ENCODE results near the gene TOMM7. TPM values are rescaled to one million over a fixed set of nuclear protein-coding genes. Genes with fewer than 3 reads are reported as not detected.

TOMM7 gene
- total RNA-seq, 1 donor from 2014 or later, result 414 TPM

GRCh38 chr7:22831602-22832305 is 9.1 kb upstream of the TOMM7 start:
- H3K9me3 ChIP-seq (ENCODE audit: control insufficient read depth in 3 of 3, low read length in 3 of 3), result no peaks in the 10 kb centered on the region
- H3K4me3 ChIP-seq (ENCODE audit: low read length in 3 of 3), result no peak overlapping the region
- no peak overlapping the region for H3K9ac ChIP-seq (ENCODE audit: low read depth in 1 of 3, low read length in 3 of 3)
- H3K4me1 ChIP-seq (ENCODE audit: control insufficient read depth in 3 of 3, insufficient read depth in 3 of 3, low read length in 3 of 3), result peaks cover 0 to 4% (median 0%) of the 10 kb centered on the region in 3 donors
- H3K36me3 ChIP-seq (ENCODE audit: control insufficient read depth in 3 of 3, insufficient read depth in 3 of 3, low read length in 3 of 3), result no peaks in the 10 kb centered on the region
- peaks cover 0 to 2% (median 0%) of the 10 kb centered on the region in 3 donors for H3K27me3 ChIP-seq (ENCODE audit: control insufficient read depth in 3 of 3, insufficient read depth in 3 of 3, low read length in 3 of 3)
- no peak overlapping the region for H3K27ac ChIP-seq (ENCODE audit: low read depth, low read length)

- peaks cover 0 to 4% (median 0%) of the 10 kb centered on the region in 3 donors for H3K27me3 ChIP-seq (ENCODE audit: control insufficient read depth in 3 of 3, insufficient read depth in 3 of 3, low read length in 3 of 3)
- no peak overlapping the region for H3K4me3 ChIP-seq (ENCODE audit: low read length in 3 of 3)
- no peak overlapping the region for H3K9ac ChIP-seq (ENCODE audit: low read depth in 1 of 3, low read length in 3 of 3)
- no peaks in the 10 kb centered on the region for H3K9me3 ChIP-seq (ENCODE audit: control insufficient read depth in 3 of 3, low read length in 3 of 3)
- H3K4me1 ChIP-seq (ENCODE audit: control insufficient read depth in 3 of 3, insufficient read depth in 3 of 3, low read length in 3 of 3), result peaks cover 0 to 6% (median 4%) of the 10 kb centered on the region in 3 donors
- no peaks in the 10 kb centered on the region for H3K36me3 ChIP-seq (ENCODE audit: control insufficient read depth in 3 of 3, insufficient read depth in 3 of 3, low read length in 3 of 3)
- H3K27ac ChIP-seq (ENCODE audit: low read depth, low read length), result no peak overlapping the region
These were observed 4.9 kb upstream of the TOMM7 start for GRCh38 chr7:22827563-22827962.

- Histone ChIP-seq H3K9ac (ENCODE audit: low read depth in 1 of 3, low read length in 3 of 3) (no peak overlapping the region), H3K4me3 (ENCODE audit: low read length in 3 of 3) (no peak overlapping the region), H3K27me3 (ENCODE audit: control insufficient read depth in 3 of 3, insufficient read depth in 3 of 3, low read length in 3 of 3) (peaks cover 0 to 4% (median 0%) of the 10 kb centered on the region in 3 donors), H3K27ac (ENCODE audit: low read depth, low read length) (no peak overlapping the region), H3K4me1 (ENCODE audit: control insufficient read depth in 3 of 3, insufficient read depth in 3 of 3, low read length in 3 of 3) (peaks cover 6 to 13% (median 7%) of the 10 kb centered on the region in 3 donors), H3K9me3 (ENCODE audit: control insufficient read depth in 3 of 3, low read length in 3 of 3) (no peaks in the 10 kb centered on the region), H3K36me3 (ENCODE audit: control insufficient read depth in 3 of 3, insufficient read depth in 3 of 3, low read length in 3 of 3) (no peaks in the 10 kb centered on the region)
These were observed 3.9 kb upstream of the TOMM7 start for GRCh38 chr7:22826593-22826992.

GRCh38 chr7:22824760-22825159 is 2.1 kb upstream of the TOMM7 start:
- H3K9me3 ChIP-seq (ENCODE audit: control insufficient read depth in 3 of 3, low read length in 3 of 3), result no peaks in the 10 kb centered on the region
- H3K4me1 ChIP-seq (ENCODE audit: control insufficient read depth in 3 of 3, insufficient read depth in 3 of 3, low read length in 3 of 3), result peaks cover 14 to 23% (median 16%) of the 10 kb centered on the region in 3 donors
- H3K36me3 ChIP-seq (ENCODE audit: control insufficient read depth in 3 of 3, insufficient read depth in 3 of 3, low read length in 3 of 3), result no peaks in the 10 kb centered on the region
- H3K27ac ChIP-seq (ENCODE audit: low read depth, low read length), result no peak overlapping the region
- H3K9ac ChIP-seq (ENCODE audit: low read depth in 1 of 3, low read length in 3 of 3), result no peak overlapping the region
- H3K4me3 ChIP-seq (ENCODE audit: low read length in 3 of 3), result no peak overlapping the region
- peaks cover 0 to 4% (median 0%) of the 10 kb centered on the region in 3 donors for H3K27me3 ChIP-seq (ENCODE audit: control insufficient read depth in 3 of 3, insufficient read depth in 3 of 3, low read length in 3 of 3)

- Histone ChIP-seq H3K9me3 (ENCODE audit: control insufficient read depth in 3 of 3, low read length in 3 of 3) (no peaks in the 10 kb centered on the region), H3K36me3 (ENCODE audit: control insufficient read depth in 3 of 3, insufficient read depth in 3 of 3, low read length in 3 of 3) (no peaks in the 10 kb centered on the region), H3K27ac (ENCODE audit: low read depth, low read length) (peak overlapping the region; percentile 91), H3K4me3 (ENCODE audit: low read length in 3 of 3) (peak overlapping the region; percentile 96 to 99 (median 97)), H3K4me1 (ENCODE audit: control insufficient read depth in 3 of 3, insufficient read depth in 3 of 3, low read length in 3 of 3) (peaks cover 15 to 28% (median 17%) of the 10 kb centered on the region in 3 donors), H3K9ac (ENCODE audit: low read depth in 1 of 3, low read length in 3 of 3) (peak overlapping the region; percentile 97 to 99 (median 99)), H3K27me3 (ENCODE audit: control insufficient read depth in 3 of 3, insufficient read depth in 3 of 3, low read length in 3 of 3) (peaks cover 0 to 4% (median 0%) of the 10 kb centered on the region in 3 donors)
These were observed 471 bp upstream of the TOMM7 start for GRCh38 chr7:22823142-22823497.

- Histone ChIP-seq H3K9ac (ENCODE audit: low read depth in 1 of 3, low read length in 3 of 3) (peak overlapping the region; percentile 97 to 99 (median 99)), H3K9me3 (ENCODE audit: control insufficient read depth in 3 of 3, low read length in 3 of 3) (no peaks in the 10 kb centered on the region), H3K27me3 (ENCODE audit: control insufficient read depth in 3 of 3, insufficient read depth in 3 of 3, low read length in 3 of 3) (peaks cover 0 to 3% (median 0%) of the 10 kb centered on the region in 3 donors), H3K36me3 (ENCODE audit: control insufficient read depth in 3 of 3, insufficient read depth in 3 of 3, low read length in 3 of 3) (peaks cover 0 to 6% (median 3%) of the 10 kb centered on the region in 3 donors), H3K27ac (ENCODE audit: low read depth, low read length) (peak overlapping the region; percentile 91), H3K4me3 (ENCODE audit: low read length in 3 of 3) (peak overlapping the region; percentile 96 to 99 (median 97)), H3K4me1 (ENCODE audit: control insufficient read depth in 3 of 3, insufficient read depth in 3 of 3, low read length in 3 of 3) (peaks cover 18 to 32% (median 20%) of the 10 kb centered on the region in 3 donors)
These were observed 755 bp downstream of the TOMM7 start for GRCh38 chr7:22821702-22822485.

GRCh38 chr7:22819476-22819875 is 3.2 kb downstream of the TOMM7 start:
- Histone ChIP-seq H3K9me3 (ENCODE audit: control insufficient read depth in 3 of 3, low read length in 3 of 3) (no peaks in the 10 kb centered on the region), H3K4me3 (ENCODE audit: low read length in 3 of 3) (no peak overlapping the region), H3K4me1 (ENCODE audit: control insufficient read depth in 3 of 3, insufficient read depth in 3 of 3, low read length in 3 of 3) (peaks cover 36 to 49% (median 38%) of the 10 kb centered on the region in 3 donors), H3K27ac (ENCODE audit: low read depth, low read length) (peak overlapping the region; percentile 91), H3K27me3 (ENCODE audit: control insufficient read depth in 3 of 3, insufficient read depth in 3 of 3, low read length in 3 of 3) (no peaks in the 10 kb centered on the region), H3K36me3 (ENCODE audit: control insufficient read depth in 3 of 3, insufficient read depth in 3 of 3, low read length in 3 of 3) (peaks cover 0 to 17% (median 13%) of the 10 kb centered on the region in 3 donors), H3K9ac (ENCODE audit: low read depth in 1 of 3, low read length in 3 of 3) (no peak overlapping the region)

GRCh38 chr7:22814261-22815208 is 8.1 kb downstream of the TOMM7 start:
- Histone ChIP-seq H3K27me3 (ENCODE audit: control insufficient read depth in 3 of 3, insufficient read depth in 3 of 3, low read length in 3 of 3) (no peaks in the 10 kb centered on the region), H3K9me3 (ENCODE audit: control insufficient read depth in 3 of 3, low read length in 3 of 3) (no peaks in the 10 kb centered on the region), H3K4me3 (ENCODE audit: low read length in 3 of 3) (no peak overlapping the region), H3K9ac (ENCODE audit: low read depth in 1 of 3, low read length in 3 of 3) (no peak overlapping the region), H3K4me1 (ENCODE audit: control insufficient read depth in 3 of 3, insufficient read depth in 3 of 3, low read length in 3 of 3) (peaks cover 20 to 46% (median 35%) of the 10 kb centered on the region in 3 donors), H3K36me3 (ENCODE audit: control insufficient read depth in 3 of 3, insufficient read depth in 3 of 3, low read length in 3 of 3) (peaks cover 0 to 20% (median 13%) of the 10 kb centered on the region in 3 donors), H3K27ac (ENCODE audit: low read depth, low read length) (no peak overlapping the region)

GRCh38 chr7:22812353-22812752 is 10.3 kb downstream of the TOMM7 start:
- H3K4me3 ChIP-seq (ENCODE audit: low read length in 3 of 3), result peak overlapping the region; percentile 13 to 58 (median 52)
- H3K9ac ChIP-seq (ENCODE audit: low read depth in 1 of 3, low read length in 3 of 3), result peak overlapping the region; percentile 40 to 60 (median 57)
- no peaks in the 10 kb centered on the region for H3K9me3 ChIP-seq (ENCODE audit: control insufficient read depth in 3 of 3, low read length in 3 of 3)
- H3K4me1 ChIP-seq (ENCODE audit: control insufficient read depth in 3 of 3, insufficient read depth in 3 of 3, low read length in 3 of 3), result peaks cover 20 to 40% (median 30%) of the 10 kb centered on the region in 3 donors
- H3K27me3 ChIP-seq (ENCODE audit: control insufficient read depth in 3 of 3, insufficient read depth in 3 of 3, low read length in 3 of 3), result no peaks in the 10 kb centered on the region
- peak overlapping the region; percentile 59 for H3K27ac ChIP-seq (ENCODE audit: low read depth, low read length)
- peaks cover 0 to 17% (median 13%) of the 10 kb centered on the region in 3 donors for H3K36me3 ChIP-seq (ENCODE audit: control insufficient read depth in 3 of 3, insufficient read depth in 3 of 3, low read length in 3 of 3)

Data from skeletal muscle tissue (tissue), 4 donors.